Transverse colon (tissue), 4 donors: ENCODE measurements around the gene RASAL2.

ENCODE experiments used
- EP300 ChIP-seq: sonication (generic); formaldehyde crosslinking; IDR thresholded peaks from one replicate; pipeline ENCODE4 v1.6.1; 2017; ENCODE audit warnings: antibody characterized with exemption, low read depth
- POLR2A ChIP-seq: fragments of 450-650 bp; IDR thresholded peaks from one replicate; pipeline ENCODE4 v1.6.1; 2016; ENCODE audit warnings: antibody characterized with exemption, mild to moderate bottlenecking, moderate library complexity
- POLR2AphosphoS5 ChIP-seq, 3 donors: sonication (generic); formaldehyde crosslinking; IDR thresholded peaks; one replicate each; pipeline ENCODE4 v1.6.1; 2016; ENCODE audit warnings: antibody characterized with exemption in 3 of 3
- TF ChIP-seq, protein P1 (sequence below), 5 experiments: fragments of 200-600 bp in 3 of 5; fragments of 450-650 bp in 2 of 5; sonication (generic) in 3 of 5; IDR thresholded peaks; 1 replicate in 2 of 5; 2 replicates in 3 of 5; pipeline ENCODE4 v1.5.1; 2016 to 2017; ENCODE audit warnings: antibody characterized with exemption in 5 of 5, inconsistent platforms in 3 of 5, mild to moderate bottlenecking in 2 of 5, moderate library complexity in 1 of 5

DNA sequence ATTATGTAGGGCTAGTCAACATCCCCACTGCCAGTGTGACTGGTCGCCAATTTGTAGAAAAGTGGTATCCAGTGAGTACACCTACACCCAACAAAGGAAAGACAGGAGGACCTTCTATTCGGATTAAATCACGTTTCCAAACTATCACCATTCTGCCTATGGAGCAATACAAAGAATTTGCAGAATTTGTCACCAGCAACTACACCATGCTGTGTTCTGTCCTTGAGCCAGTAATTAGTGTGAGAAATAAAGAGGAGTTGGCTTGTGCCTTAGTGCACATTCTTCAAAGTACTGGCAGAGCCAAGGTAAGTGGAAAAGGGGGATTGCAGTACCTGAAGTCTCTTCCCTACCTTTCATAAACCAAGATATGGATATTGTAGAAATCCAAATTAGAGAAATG, 349.0 kb downstream of the RASAL2 start:
- TF ChIP-seq, protein P1, sequence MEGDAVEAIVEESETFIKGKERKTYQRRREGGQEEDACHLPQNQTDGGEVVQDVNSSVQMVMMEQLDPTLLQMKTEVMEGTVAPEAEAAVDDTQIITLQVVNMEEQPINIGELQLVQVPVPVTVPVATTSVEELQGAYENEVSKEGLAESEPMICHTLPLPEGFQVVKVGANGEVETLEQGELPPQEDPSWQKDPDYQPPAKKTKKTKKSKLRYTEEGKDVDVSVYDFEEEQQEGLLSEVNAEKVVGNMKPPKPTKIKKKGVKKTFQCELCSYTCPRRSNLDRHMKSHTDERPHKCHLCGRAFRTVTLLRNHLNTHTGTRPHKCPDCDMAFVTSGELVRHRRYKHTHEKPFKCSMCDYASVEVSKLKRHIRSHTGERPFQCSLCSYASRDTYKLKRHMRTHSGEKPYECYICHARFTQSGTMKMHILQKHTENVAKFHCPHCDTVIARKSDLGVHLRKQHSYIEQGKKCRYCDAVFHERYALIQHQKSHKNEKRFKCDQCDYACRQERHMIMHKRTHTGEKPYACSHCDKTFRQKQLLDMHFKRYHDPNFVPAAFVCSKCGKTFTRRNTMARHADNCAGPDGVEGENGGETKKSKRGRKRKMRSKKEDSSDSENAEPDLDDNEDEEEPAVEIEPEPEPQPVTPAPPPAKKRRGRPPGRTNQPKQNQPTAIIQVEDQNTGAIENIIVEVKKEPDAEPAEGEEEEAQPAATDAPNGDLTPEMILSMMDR (IDR thresholded peaks at IDR 0.05), result no peak
- TF ChIP-seq POLR2A (no peak), POLR2AphosphoS5 (IDR thresholded peaks at IDR 0.05) (no peak), EP300 (no peak)
